DND-41 (cell line): Measurements from ENCODE around the gene LAG3.

Experiments used
- ATAC-seq: fragments of 200-7000 bp; cut with Tn5 transposase; 3 replicates; pipeline ENCODE4 v1.9.1; 2021; ENCODE audit warnings: low read depth; ENCODE audit not compliant: insufficient read depth
- DNase-seq: peaks from one replicate; pipeline ENCODE4 v3.0.0-alpha.2; 2020
- H2AFZ ChIP-seq: 2 replicates; pipeline ENCODE4 v1.6.0; 2012; ENCODE audit warnings: low read depth, low read length
- H3K27ac ChIP-seq: 2 replicates; pipeline ENCODE4 v1.5.1; 2012; ENCODE audit warnings: low read length, inconsistent platforms
- H3K27me3 ChIP-seq: fragments of 200-600 bp; sonication (generic); 2 replicates; pipeline ENCODE4 v1.6.0; 2012; ENCODE audit warnings: low read length, mild to moderate bottlenecking, inconsistent platforms; ENCODE audit not compliant: insufficient read depth, poor library complexity
- H3K36me3 ChIP-seq: 2 replicates; pipeline ENCODE4 v1.5.1; 2012; ENCODE audit warnings: low read length, inconsistent platforms; ENCODE audit not compliant: insufficient read depth
- H3K4me1 ChIP-seq: 2 replicates; pipeline ENCODE4 v1.5.1; 2012; ENCODE audit warnings: mild to moderate bottlenecking, low read length; ENCODE audit not compliant: insufficient read depth
- H3K4me2 ChIP-seq: 2 replicates; pipeline ENCODE4 v1.6.0; 2012; ENCODE audit warnings: mild to moderate bottlenecking, moderate library complexity, low read length, inconsistent platforms; ENCODE audit not compliant: insufficient read depth
- H3K4me3 ChIP-seq, 2 experiments: fragments of 200-600 bp in 1 of 2; shearing (Covaris generic) in 1 of 2; 2 replicates each; pipeline ENCODE4 v1.5.1; 2012 to 2016; ENCODE audit warnings: inconsistent platforms in 2 of 2, low read length in 2 of 2, mild to moderate bottlenecking in 2 of 2, low read depth in 1 of 2, moderate library complexity in 1 of 2
- H3K79me2 ChIP-seq: 2 replicates; pipeline ENCODE4 v1.6.0; 2012; ENCODE audit warnings: low read length, inconsistent platforms; ENCODE audit not compliant: insufficient read depth
- H3K9ac ChIP-seq: 2 replicates; pipeline ENCODE4 v1.6.0; 2012; ENCODE audit warnings: low read depth, mild to moderate bottlenecking, inconsistent platforms, low read length, moderate library complexity
- H3K9me3 ChIP-seq: 2 replicates; pipeline ENCODE4 v1.5.1; 2012; ENCODE audit warnings: low read length, moderate library complexity, mild to moderate bottlenecking, inconsistent platforms; ENCODE audit not compliant: insufficient read depth, severe bottlenecking
- H4K20me1 ChIP-seq: 2 replicates; pipeline ENCODE4 v1.6.0; 2012; ENCODE audit warnings: low read length; ENCODE audit not compliant: insufficient read depth
- EZH2 ChIP-seq: IDR thresholded peaks from 3 replicates; pipeline ENCODE4 v1.6.1; 2012; ENCODE audit warnings: borderline replicate concordance, low read depth, mild to moderate bottlenecking, moderate library complexity, low read length, inconsistent platforms; ENCODE audit not compliant: severe bottlenecking
- TF ChIP-seq, protein P1 (sequence below): IDR thresholded peaks from 2 replicates; pipeline ENCODE4 v1.5.1; 2012; ENCODE audit warnings: borderline replicate concordance, low read length, moderate library complexity, mild to moderate bottlenecking; ENCODE audit not compliant: poor library complexity, severe bottlenecking; ENCODE audit errors: extremely low read depth

Gene LAG3

DNA sequence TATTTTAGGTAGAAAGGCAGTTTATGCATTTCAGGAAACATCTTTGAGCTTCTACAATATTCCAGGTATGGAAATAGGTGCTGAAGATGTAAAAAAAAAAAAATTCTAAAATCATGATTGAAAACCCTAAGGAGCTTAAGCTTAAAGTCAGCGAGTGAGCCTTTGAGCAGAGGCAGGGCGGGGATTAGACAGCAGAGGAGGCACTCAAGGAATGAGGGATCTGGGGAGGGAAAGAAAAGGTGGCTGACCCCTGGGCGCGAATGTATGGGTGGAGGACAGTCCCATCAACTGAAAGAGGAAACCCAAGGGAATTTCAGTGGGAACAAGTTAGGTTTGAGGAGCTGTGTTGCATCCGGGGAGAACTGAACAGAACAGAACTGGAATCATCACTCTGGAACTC is 12.6 kb upstream of the LAG3 start:
- Histone ChIP-seq H3K9ac (no peak overlapping the region), H2AFZ (no peak overlapping the region; the same call in 1 of the 2 replicates), H3K4me3 (no peak overlapping the region), H3K79me2 (no peaks in the 10 kb centered on the region), H3K27me3 (peaks cover 31% of the 10 kb centered on the region), H4K20me1 (no peaks in the 10 kb centered on the region), H3K9me3 (no peaks in the 10 kb centered on the region), H3K4me2 (no peak overlapping the region), H3K4me1 (peaks cover 8% of the 10 kb centered on the region), H3K36me3 (no peaks in the 10 kb centered on the region), H3K27ac (no peak overlapping the region)
- no peak for TF ChIP-seq EZH2
- TF ChIP-seq, protein P1, sequence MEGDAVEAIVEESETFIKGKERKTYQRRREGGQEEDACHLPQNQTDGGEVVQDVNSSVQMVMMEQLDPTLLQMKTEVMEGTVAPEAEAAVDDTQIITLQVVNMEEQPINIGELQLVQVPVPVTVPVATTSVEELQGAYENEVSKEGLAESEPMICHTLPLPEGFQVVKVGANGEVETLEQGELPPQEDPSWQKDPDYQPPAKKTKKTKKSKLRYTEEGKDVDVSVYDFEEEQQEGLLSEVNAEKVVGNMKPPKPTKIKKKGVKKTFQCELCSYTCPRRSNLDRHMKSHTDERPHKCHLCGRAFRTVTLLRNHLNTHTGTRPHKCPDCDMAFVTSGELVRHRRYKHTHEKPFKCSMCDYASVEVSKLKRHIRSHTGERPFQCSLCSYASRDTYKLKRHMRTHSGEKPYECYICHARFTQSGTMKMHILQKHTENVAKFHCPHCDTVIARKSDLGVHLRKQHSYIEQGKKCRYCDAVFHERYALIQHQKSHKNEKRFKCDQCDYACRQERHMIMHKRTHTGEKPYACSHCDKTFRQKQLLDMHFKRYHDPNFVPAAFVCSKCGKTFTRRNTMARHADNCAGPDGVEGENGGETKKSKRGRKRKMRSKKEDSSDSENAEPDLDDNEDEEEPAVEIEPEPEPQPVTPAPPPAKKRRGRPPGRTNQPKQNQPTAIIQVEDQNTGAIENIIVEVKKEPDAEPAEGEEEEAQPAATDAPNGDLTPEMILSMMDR = no peak
- DNase-seq (no peak), ATAC-seq (no peak)

DNA sequence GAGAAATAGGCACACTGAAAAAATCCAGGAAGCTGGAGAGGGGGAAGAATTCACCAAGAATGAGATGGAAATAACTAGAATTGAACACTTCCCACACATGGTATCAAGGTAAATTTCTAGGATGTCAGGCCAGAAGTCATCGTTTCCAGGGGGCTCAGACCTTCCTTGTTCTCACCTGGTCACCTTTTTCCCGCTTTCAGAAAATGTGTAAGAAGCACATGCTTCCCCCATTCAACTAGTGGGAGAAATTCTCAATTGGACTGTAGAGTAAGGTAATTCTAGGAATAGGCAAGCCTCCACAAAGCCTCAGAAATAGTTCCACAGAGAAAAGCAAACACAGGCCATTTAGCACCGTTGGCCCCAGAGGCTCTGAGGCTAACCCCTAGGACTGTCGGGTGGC is 8.9 kb upstream of the LAG3 start:
- H3K27ac ChIP-seq = no peak overlapping the region

GRCh38 chr12:6764011-6764828 is 8.1 kb upstream of the LAG3 start:
- Histone ChIP-seq H3K9ac (no peak overlapping the region), H3K36me3 (no peaks in the 10 kb centered on the region), H4K20me1 (peaks cover 11% of the 10 kb centered on the region), H2AFZ (no peak overlapping the region), H3K4me2 (peak overlapping the region; percentile 35), H3K27ac (no peak overlapping the region), H3K27me3 (peaks cover 62% of the 10 kb centered on the region), H3K4me3 (no peak overlapping the region), H3K9me3 (no peaks in the 10 kb centered on the region), H3K4me1 (peaks cover 30% of the 10 kb centered on the region), H3K79me2 (no peaks in the 10 kb centered on the region)
- ATAC-seq = peak; percentile 80
- DNase-seq = peak; percentile 72
- no peak for TF ChIP-seq EZH2
- TF ChIP-seq, protein P1 = no peak

More for the DNA sequence above, 8.9 kb upstream of the LAG3 start:
- Histone ChIP-seq H3K79me2 (no peaks in the 10 kb centered on the region), H3K4me3 (no peak overlapping the region), H3K27me3 (peaks cover 60% of the 10 kb centered on the region), H3K4me1 (peaks cover 30% of the 10 kb centered on the region), H3K9me3 (no peaks in the 10 kb centered on the region), H3K36me3 (no peaks in the 10 kb centered on the region), H3K4me2 (no peak overlapping the region), H2AFZ (no peak overlapping the region), H4K20me1 (peaks cover 9% of the 10 kb centered on the region), H3K9ac (no peak overlapping the region)
- ATAC-seq (no peak), DNase-seq (no peak)
- TF ChIP-seq, protein P1 = no peak
- no peak for TF ChIP-seq EZH2
